ENCODE data around the gene APOF. TPM values are rescaled to one million over a fixed set of nuclear protein-coding genes. Genes with fewer than 3 reads are reported as not detected.

Gene APOF
- total and polyA plus RNA-seq, 10 of the 15 experiments (the other 5 are each of a cell fraction or from before 2014, with no cell fraction given) = 0.04 to 0.19 (median 0.11) TPM; not detected in 5

GRCh38 chr12:56410768-56411167 lies 48.1 kb upstream of the APOF start:
- DNase-seq (ENCODE audit: low read depth, low spot score) = no peak
- RAD21 ChIA-PET (ENCODE audit: unreplicated experiment) = no interaction called here
- no peak overlapping the region for H3K4me3 ChIP-seq
- no peaks in the 10 kb centered on the region for H3K4me1 ChIP-seq (ENCODE audit: control insufficient read depth, insufficient read depth, low read length)
- H3K79me2 ChIP-seq (ENCODE audit: control insufficient read depth, insufficient read depth, low read length) = no peaks in the 10 kb centered on the region
- H3K9me3 ChIP-seq (replicated peaks; ENCODE audit: control insufficient read depth, insufficient read depth, low read length) = no peaks in the 10 kb centered on the region
- SMC1A ChIA-PET (ENCODE audit: uncharacterized antibody, unreplicated experiment) = interaction anchor here (1.1 to 1.4 kb wide), 2 partner anchors 13 to 52 kb away, joined by 3 to 6 read pairs; no protein-coding TSS in a partner anchor
- no peak for TF ChIP-seq CUX1 (IDR thresholded peaks at IDR 0.05; ENCODE audit: insufficient replicate concordance, low read depth, low read length)
- no peak for TF ChIP-seq PBX3 (IDR thresholded peaks at IDR 0.05; ENCODE audit: insufficient replicate concordance, low read depth, low read length)
- TF ChIP-seq RUNX3 (IDR thresholded peaks at IDR 0.05; ENCODE audit: low read length) = no peak
- no peak for TF ChIP-seq E4F1 (IDR thresholded peaks at IDR 0.05; ENCODE audit: borderline replicate concordance, partially characterized antibody)
- no peak overlapping the region for H3K9ac ChIP-seq (ENCODE audit: control insufficient read depth, insufficient read depth, low read length)
- intact Hi-C loops (cut with micrococcal nuclease; ENCODE audit: unreplicated experiment) (no loop called here), in situ Hi-C loops (cut with MboI) (no loop called here)
- CTCF ChIA-PET = interaction anchor here (1.1 kb wide), 1 partner anchor 51 kb away, joined by 3 read pairs; the partner anchor contains the start of gene STAT2
- POLR2A ChIA-PET = no interaction called here
- no peak overlapping the region for H2AFZ ChIP-seq (ENCODE audit: control insufficient read depth, low read depth, low read length)
- H3K27me3 ChIP-seq (replicated peaks in 1 of 2; ENCODE audit: control insufficient read depth in 2 of 2, insufficient read depth in 2 of 2, low read length in 1 of 2) = no peaks in the 10 kb centered on the region
- no peaks in the 10 kb centered on the region for H4K20me1 ChIP-seq (ENCODE audit: control insufficient read depth, insufficient read depth)
- no peak overlapping the region for H3K4me2 ChIP-seq (ENCODE audit: control insufficient read depth, insufficient read depth)
- ATAC-seq = no peak
- no peak overlapping the region for H3K27ac ChIP-seq (ENCODE audit: control insufficient read depth, insufficient read depth)
- 81% methylated on average over 4 of the region's 4 CpGs for WGBS (ENCODE audit: insufficient coverage, insufficient replicate concordance, low lambda C conversion rate, missing lambda C conversion rate)
- FAIRE-seq = no peak
- BruUV-seq (replicated peaks) = no TSS peak
- H3K36me3 ChIP-seq (ENCODE audit: control insufficient read depth in 2 of 2, insufficient read depth in 2 of 2, low read length in 1 of 2) = peaks cover 0 to 3% of the 10 kb centered on the region in 2 experiments; a peak in 1 of 4 replicates
